GM18499 (cell line): ENCODE results near the gene ZNF628.

Source experiments
- ATAC-seq: cut with Tn5 transposase; IDR thresholded peaks from one replicate; pipeline ENCODE4 v1.9.1; 2021; ENCODE audit warnings: moderate number of reproducible peaks; ENCODE audit not compliant: insufficient read depth, unreplicated experiment

ZNF628 gene

DNA sequence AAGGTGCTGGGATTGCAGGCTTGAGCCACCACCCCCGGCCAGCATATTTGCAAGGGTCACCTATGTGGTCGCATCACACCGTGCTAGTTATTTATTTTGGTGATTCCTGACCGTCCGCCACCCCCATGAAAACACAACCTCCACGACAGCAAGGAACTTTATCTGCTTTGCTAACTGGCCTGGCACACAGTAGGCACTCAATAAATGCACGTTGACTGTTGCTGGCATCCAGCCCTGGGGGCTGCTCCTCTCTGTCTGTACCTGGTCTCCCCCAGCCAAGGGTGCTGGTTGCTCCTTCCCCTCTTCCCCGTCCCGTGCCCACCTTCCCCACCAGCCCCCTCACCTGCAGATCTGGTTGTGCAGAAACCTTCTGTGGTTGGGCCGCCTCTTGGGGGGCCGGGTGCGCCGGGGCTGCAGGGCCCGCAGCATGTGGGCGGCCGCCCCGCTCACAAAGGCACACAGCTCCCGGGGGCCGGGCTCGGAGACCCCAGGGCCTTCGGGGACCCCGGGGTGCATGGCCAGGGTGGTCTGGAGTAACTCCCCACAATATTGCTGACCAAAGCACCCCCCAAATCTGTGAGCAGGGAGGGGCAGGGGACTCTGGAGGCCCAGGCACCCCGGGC is 12.3 kb upstream of the ZNF628 start:
- no peak for ATAC-seq

DNA sequence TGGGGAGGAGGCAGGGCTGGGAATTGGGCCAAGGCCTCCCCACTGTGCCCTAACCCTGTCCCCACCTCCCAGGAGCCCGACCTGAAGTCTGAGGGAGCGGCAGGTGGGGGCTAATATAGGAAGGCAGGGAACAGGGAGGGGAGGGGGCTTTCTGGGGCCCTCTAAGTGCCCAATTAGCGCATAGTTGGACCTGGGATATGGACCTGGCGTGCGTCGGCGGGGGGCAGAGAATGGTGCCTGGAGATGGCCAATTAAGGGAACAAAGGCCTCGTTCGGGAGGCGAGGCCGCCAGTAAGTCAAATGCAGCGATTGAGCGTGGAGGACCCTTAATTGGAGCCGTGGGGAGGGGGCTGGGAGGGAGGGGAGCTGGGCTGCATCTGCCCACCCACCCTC is 11.8 kb upstream of the ZNF628 start, which contains the start of gene C19orf85:
Gene C19orf85, minus strand, starts transcription at position 90 of the 393 bp plus-strand sequence. CDS start 197 bp downstream, outside the sequence.
- ATAC-seq, result no peak

DNA sequence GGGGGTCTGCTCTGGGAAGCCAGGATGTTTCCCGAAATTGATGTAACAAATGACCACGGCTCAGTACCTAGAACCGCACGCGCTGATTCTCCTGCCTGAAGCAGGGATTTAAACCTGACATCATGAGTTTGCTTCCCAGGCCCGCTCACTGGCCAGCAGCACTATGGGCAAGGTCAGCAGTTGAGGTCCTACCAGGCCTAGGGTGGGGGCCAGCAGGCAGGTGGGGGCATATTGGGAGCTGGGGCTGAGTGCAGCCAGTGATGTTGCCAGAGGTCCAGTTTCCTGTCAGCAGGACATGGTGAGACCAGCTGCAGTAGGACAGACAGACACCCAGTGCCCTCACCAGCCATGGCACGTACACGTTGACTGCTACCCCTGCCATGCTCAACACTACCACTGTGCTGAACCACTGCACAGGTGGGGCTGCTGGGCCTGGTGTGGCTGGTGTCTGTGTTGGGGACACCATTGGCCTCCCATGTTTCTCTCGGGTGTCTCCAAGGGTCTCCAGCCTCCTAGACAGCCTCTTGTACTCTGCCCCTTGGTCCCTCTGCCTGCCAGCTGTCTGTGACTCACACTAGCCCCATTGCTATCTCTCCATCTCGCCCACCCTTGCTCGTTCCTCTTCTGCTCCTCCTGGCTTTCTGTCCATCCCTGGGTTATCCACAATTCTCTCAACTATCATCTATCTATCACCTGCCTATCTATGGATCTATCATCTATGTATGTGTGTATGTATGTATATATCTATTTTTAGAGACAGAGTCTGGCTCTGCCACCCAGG is 10.8 kb upstream of the ZNF628 start:
- ATAC-seq, result no peak

DNA sequence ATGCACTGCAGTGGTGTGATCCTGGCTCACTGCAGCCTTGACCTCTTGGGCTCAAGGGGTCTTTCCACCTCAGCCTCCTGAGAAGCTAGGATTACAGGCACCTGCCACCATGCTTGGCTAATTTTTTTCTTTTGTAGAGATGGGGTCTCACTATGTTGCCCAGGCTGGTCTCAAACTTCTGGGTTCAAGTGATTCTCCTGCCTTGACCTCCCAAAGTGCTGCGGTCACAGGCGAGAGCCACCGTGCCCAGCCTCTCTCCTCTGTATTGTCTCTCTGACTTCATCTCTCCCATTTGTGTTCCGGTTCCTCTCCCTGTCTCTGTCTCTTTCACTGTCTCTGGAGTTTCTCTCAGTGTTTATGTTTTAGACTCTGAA is 10.2 kb upstream of the ZNF628 start:
- ATAC-seq, result no peak

DNA sequence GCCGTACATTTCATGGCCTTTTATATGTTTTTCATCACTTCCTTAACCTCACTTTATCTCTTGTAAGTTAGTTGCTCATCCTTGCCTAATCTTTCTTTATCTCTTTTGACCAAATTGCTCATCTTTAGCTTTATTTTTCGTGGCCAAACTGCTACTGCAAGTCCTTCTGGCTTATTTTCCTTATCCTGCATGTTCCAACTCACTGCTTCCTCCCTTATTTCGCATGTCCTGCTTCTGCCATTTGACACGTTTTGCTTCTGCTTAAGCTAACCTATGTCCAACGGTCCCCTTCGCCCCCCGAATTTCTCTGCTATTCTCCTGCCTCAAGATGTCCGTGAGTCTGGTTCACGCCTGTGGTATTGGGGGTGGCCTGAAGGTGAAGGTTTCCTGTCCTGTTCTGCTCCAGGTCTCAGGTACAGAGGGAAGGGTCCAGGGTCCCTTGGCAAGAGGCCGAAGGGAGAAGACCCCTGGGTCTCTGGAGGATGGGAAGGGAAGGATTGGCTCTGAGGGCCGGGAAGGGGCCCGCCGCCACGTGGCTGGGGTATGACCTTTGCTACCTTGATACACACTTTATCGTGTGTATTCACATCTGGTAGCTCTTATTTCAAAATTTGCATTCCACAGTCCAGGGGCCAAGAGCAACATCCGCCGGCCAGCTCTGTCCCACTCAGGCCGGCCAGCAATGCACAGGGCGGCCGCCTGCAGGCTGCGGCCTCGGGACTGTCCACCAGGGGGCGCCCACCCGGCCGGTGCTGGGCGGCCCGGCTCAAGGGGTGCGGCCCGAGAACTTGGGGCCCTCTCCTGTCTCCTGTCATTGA is 9.0 kb upstream of the ZNF628 start:
- ATAC-seq, result no peak

DNA sequence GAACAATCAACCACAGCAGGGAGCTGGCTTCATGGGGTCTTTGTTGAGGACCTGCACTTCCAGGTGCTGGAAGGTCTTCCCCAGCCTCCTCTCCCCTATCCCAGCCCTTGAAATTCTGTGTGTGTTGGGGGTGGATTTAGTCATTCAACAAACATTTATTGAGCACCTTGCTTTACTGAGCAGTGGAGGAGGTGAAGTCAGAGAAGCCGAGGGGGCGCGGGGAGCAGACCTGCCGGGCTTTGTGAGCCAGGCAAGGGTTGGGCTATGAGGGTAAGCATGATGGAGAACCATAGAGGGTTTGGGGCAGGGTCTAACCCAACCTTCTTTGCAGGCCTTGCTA is 8.4 kb upstream of the ZNF628 start:
- no peak for ATAC-seq

DNA sequence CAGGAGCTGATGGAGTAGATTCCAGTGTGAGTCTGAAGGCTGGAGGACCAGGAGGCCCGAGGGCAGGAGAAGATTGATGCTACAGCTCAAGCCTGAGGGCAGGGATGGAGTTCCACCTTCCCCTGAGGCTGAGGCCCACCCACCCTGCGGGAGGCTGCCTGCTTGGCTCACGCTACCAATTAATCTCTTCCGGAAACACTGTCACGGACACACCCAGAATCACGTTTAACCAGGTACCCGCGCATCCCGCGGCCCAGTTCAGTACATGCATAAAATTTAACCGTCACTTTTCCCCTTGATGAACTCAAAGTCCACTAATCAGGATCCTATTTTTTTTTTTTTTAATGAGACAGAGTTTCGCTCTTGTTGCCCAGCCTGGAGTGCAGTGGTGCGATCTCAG is 5.2 kb upstream of the ZNF628 start:
- no peak for ATAC-seq

DNA sequence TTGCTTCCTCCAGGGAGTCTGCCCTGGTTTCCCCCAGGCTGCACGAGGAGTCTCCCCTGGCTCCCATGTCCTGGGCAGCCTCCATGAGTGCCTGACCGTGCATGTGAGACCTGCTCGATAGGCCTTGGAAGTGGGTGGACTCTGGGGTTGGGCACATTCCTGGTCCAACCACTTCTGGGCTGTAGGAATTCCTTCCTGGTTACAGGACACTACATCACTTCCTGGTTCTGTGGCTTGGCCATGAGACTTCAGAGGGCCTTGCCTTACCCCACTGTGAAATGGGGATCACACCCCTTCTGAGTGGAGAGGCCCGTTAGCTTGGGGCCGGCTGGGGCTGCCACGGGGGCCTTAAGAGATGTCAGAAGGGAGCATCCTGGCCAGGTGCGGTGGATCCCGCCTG is 4.0 kb upstream of the ZNF628 start:
- ATAC-seq, result no peak

DNA sequence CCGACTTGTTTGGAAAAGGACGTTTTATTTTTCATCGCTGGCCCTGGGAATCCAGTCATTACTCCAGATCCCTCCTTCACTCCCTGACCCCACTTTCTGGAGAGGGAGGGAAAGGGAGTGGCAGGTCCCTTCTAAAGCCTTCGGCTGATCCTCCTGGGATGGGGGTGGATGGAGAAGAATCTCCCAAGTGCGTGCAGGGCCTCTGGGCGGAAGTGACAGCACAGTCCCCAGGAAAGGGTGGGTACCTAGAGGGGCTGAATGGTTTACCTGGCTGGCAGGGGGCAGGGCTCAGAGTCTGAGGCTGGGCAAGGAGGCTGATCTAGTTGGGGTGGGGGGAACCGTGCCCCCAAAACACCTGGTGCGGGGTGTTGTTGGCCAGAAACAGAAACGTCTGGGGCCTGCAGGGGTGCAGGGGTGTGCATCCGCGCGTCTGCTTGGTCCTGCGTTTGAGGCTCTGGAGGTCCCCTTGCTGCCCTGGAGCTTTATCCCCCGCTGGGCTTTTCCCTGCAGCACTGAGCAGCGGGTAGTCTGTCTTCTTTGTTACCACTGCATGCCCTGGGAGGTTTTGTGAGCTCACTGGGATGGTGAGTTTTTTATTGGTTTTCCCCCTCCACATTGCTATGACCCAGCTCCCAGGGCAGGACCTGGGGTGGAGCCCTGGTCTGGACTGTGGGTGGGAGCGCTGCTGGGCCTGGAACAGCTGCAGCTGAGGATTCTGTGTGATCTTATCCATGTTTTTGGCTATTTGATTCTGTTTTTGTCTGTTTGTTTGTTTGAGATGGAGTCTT is 3.0 kb upstream of the ZNF628 start:
- ATAC-seq, result no peak

DNA sequence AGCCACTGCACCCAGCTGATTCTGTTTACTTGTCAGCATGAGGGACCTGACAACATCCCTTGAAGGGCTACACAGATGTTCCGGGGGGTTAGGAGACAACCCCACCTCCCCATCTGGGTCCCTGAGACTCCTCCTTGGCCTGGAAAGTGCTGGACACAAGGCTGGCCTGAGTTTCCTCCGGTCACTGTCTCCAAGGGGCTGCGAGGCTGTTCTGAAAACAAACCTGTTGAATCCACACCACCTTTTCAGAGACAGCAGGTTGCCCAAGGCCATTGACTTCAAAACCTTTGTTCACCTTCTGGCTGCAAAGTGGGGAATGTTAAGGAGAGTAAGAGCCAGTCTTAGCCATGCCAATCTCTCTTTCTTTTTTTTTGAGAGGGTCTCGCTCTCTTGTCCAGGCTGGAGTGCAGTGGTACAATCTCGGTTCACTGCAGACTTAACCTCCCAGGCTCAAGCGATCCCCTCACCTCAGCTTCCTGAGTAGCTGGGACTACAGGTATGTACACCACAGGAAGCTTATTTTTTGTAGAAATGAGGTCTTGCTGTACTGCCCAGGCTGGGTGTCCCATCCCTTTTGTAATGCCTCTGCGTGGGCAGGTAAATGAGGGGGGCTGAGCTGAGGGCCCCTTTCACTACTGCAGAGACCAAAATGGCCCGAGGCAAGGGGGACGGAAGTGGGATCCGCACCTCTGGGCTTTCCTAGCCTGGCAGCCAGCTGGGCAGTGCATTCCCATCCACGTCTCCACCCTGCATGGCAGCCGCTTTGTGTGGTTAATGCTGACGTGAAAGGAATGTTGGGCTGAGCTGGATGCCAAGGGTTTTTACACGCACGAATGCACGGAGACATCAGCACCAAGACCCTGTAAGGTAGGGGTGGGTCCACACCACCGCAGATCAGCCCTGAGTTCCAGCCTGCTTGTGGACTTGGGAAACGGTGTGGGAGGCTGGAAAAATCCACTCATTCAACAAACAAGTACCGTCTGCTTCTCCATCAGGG is 1.9 kb upstream of the ZNF628 start:
- ATAC-seq, result no peak

DNA sequence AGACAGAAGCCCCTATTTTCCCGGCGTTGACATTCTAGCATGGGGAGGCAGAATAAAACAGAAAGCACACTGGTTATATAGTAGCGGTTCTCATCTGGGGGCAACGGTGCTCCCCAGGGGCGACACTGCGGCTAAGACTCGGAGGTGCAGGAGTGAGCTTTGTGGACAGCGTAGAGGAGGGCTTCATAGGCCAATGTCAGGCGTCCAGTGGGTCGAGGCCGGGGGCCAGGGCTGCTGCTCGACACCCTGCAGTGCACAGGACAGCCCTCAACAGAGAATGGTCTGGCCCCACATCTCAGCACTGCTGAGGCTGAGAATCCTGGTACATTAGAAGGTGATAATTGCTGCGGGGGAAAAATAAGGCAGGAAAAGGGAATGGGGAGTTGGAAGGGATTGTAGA is 1.5 kb downstream of the ZNF628 start:
- no peak for ATAC-seq

DNA sequence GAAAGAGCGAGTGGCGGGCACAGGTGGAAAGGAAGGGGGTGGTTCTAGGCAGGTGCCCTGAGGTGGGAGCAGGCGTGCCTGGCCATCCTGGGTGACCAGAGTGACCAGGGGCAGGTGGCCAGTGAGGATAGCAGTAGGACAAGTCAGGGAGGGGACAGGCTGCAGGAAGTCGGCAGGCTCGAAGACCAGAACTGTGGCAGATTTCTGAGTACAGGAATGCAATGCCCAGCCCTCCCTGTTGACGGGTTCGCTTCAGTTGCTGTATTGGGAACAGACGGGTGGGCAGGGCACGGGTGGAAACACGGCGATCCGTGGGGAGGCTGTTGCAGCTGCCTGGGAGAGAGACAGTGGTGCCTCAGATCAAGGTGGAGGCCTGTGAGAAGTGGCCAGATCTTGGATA is 1.9 kb downstream of the ZNF628 start:
- no peak for ATAC-seq

DNA sequence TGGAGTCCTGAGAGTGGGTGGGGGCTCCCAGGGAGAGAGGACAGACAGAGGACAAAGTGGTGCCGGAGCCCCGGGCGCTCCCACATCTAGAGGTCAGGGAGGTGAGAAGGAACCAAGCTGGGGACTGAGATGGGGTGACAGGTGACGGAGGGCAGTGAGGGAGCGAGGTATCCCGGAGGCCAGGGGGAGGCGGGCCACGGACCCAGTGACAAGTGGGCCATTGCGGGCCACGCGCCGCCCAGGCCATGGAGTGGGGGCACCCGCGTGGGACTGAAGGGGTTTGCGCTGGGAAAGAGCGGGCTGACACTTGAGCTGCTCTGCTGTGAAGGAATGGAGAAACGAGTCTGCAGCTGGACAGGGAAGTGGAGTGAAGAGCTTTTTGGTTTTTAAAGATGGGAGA is 2.6 kb downstream of the ZNF628 start:
- no peak for ATAC-seq

DNA sequence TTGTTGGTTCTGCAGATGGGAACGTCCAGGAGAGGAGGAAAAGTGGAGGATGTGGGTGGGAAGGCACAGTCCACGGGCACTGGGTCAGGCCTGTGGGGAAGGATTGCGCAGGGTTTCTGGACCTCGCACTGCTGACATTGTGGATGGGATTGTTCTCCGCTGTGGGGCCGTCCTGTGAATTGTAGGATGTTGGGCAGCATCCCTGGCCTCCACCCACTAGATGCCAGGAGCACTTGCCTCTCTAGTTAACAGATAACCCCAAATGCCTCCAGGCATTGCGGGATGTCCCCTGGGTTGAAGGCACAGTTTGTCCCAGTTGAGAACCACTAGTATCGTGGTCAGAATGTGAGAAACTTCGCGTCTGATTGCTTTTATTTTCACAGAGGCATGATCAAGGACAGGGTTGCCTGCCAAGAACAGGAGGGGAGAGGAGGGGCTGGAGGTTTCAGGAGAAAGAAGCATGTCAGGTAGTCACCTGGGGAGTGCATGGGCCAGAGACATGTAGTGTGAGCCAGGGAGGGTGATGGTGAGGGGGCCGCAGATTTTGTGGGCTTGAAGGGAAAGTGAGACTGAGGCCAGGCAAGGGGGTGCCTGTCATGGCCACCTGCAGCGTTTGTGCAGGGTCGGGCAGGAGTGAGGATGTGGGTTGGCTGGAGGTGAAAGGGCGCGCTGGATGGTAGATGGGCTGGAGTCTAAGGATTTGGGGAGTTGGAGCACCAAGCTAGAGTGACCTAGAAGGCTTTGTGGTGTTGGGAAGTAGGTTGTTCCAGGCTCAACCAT is 3.2 kb downstream of the ZNF628 start:
- ATAC-seq, result no peak

DNA sequence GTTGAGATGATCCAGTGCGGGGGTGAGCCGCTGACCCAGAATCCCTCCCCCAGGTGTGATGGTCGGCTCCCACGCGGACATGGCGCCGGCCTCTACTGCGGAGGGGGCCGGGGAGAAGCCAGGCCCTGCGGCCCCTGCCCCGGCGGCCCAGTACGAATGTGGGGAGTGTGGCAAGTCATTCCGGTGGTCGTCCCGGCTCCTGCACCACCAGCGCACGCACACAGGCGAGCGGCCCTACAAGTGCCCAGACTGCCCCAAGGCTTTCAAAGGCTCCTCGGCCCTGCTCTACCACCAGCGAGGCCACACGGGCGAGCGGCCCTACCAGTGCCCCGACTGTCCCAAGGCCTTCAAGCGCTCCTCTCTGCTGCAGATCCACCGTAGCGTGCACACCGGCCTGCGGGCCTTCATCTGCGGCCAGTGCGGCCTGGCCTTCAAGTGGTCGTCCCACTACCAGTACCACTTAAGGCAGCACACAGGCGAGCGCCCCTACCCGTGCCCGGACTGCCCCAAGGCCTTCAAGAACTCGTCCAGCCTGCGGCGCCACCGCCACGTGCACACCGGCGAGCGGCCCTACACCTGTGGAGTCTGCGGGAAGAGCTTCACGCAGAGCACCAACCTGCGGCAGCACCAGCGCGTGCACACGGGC is 4.9 kb downstream of the ZNF628 start:
- no peak for ATAC-seq

DNA sequence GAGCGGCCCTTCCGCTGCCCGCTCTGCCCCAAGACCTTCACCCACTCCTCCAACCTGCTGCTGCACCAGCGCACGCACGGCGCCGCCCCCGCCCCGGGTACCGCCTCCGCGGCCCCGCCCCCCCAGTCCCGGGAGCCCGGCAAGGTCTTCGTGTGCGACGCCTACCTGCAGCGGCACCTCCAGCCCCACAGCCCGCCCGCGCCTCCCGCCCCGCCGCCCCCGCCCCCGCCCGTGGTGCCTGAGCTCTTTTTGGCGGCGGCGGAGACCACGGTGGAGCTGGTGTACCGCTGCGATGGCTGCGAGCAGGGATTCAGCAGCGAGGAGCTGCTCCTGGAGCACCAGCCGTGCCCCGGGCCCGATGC is 5.4 kb downstream of the ZNF628 start:
- ATAC-seq, result no peak

DNA sequence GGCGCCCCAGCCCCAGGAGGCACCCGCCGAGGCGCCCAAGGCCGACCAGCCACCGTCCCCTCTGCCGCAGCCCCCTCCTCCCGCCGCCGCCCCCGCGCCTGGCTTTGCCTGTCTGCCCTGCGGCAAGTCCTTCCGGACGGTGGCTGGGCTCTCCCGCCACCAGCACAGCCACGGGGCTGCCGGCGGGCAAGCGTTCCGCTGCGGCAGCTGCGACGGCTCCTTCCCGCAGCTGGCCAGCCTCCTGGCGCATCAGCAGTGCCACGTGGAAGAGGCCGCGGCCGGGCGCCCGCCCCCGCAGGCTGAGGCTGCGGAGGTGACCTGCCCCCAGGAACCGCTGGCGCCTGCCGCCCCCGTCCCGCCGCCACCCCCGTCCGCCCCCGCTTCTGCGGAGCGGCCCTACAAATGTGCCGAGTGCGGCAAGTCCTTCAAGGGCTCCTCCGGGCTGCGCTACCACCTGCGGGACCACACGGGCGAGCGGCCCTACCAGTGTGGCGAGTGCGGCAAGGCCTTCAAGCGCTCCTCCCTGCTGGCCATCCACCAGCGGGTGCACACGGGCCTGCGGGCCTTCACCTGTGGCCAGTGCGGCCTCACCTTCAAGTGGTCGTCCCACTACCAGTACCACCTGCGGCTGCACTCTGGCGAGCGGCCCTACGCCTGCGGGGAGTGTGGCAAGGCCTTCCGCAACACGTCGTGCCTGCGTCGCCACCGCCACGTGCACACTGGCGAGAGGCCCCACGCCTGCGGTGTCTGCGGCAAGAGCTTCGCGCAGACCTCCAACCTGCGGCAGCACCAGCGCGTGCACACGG is 5.9 kb downstream of the ZNF628 start:
- no peak for ATAC-seq
